Activated naive CD8-positive, alpha-beta T cell treated with anti-CD3 and anti-CD28 coated beads, Interleukin-2, amount 50 U/mL, for 16 hours (primary cell): ENCODE results near the gene ARL15.

Experiments used
- DNase-seq: peaks from one replicate; pipeline ENCODE4 v3.0.0-alpha.2; 2020; ENCODE audit warnings: low read depth, low spot score

Gene ARL15

GRCh38 chr5:54288568-54289217 lies 21.7 kb downstream of the ARL15 start:
- DNase-seq = no peak

DNA sequence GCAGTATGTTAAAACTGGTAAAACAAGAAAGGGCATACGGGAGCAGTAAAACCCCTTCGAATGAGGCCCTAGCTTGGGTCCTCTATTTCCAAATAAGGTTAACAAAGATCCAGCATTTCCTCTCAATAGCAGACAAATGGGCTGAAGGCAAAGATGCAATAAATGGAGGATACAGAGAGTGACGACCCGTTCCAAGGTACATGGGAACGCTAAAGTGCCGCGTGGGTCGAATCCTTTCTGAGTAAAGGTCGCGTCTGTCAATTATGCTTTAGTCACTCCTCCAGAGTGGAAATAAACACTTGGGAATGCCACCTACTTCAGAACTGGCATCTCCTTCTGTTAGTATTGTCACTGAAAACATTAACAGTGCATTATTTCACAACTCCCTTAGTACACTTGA lies 24.7 kb downstream of the ARL15 start:
- no peak for DNase-seq

- DNase-seq = no peak
Observed at GRCh38 chr5:54284586-54284985, 25.8 kb downstream of the ARL15 start.

DNA sequence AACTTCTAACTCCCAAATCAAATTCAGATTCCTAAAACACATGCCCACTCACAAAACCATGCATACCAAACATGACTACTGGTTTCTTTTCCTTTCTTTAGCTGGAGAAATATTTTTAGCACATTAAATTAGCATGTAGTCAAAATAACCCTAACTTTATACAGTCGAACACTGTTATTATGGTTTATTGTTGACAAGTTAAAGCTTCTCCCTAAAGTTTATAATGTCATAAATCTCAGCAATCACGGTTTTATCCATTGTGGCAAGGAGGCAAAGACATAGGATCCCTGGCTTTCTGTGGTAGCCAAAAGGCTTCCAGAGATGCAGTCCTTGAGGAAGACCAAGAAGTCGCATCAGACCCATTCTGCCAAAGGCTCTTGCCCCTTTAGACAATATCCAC lies 27.5 kb downstream of the ARL15 start:
- DNase-seq = no peak

DNA sequence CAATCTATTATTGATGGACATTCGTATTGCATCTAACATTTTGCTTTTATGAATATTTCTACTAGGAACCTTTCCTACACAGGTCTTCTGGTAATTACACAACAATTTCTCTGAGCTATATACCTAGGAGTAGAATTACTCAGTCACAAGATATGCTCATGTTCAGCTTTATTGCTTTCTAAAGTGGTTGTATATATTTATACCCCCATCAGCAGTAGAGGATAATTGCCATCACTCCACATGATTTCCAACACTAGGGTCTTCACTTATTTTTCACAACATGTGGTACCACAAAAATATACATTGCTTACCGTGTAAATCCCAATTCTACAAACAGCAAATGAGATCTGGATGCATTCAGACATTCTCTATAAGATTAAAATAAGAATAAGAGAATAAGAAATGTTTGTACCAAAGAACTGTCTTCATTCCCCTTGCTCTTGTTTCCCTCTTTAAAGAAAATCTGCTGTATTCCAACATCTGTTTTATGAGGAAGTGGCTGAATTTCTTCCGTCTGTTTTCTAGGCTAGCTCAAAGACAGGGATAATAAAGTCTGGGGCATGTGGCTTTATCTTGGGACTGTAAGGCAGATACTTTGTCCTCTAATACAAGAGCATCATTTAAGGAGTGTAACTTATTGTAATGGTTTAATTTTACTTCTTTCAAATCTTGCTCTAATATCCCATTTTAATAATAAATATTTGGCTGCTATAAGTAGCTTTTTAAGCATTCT lies 28.2 kb downstream of the ARL15 start:
- DNase-seq = no peak

DNA sequence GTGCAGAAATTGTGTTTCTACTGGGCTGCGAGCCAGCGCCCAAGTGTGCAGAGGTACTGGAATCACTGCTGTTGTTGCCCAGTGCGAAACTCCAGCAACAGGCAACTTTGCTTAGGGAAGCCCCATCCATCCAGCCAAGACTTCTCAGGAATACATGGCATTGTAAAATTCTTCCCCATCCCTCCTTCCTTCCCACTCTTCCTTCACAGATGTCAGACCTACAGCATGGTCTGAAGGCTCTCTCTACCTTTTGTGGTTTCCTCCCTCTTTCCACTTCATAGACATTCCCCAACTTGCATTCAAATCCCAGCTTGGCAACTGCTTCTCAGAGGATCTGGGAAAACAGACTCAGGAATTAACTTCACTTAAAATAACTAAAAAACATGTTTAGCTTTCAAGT lies 30.4 kb downstream of the ARL15 start:
- no peak for DNase-seq

- DNase-seq = no peak
Observed at GRCh38 chr5:54278979-54279717, 31.2 kb downstream of the ARL15 start.

- no peak for DNase-seq
Observed at GRCh38 chr5:54278036-54278830, 32.1 kb downstream of the ARL15 start.

DNA sequence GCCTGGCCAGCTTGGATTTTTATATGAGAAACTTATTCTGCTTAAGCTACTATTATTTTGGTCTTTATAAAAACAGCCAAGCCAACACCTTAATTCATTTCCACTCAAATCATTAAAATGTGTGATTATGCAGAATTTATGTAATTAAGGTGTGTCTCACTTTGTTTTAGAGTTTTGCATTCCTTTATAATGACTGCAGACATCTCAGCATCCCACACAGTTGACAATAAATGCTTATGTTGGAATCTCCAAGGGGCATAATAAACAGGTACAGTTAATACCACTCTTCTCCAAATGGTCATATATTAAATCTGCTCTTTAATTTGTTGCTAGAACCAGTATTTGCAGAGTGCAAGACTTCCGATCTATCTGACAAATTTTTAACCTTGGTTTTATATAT lies 34.3 kb downstream of the ARL15 start:
- DNase-seq = no peak

DNA sequence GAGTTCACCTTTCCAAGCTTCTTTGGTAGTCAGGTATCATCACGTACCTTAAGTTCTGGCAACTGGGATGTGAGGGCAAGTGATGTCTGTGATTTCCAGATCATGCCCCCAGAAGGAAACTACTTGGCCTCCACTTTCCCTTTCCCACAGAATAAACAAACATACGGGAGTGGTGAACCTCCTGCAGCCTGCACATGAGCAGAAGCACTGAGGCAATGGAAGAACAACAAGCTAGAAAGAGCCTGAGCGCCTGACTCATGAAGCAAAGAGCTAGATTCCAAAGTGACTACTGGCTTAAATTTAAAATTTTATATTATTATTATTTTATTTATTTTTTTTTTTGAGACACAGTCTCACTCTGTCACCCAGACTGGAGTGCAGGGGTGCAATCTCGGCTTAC lies 35.0 kb downstream of the ARL15 start:
- DNase-seq = no peak

DNA sequence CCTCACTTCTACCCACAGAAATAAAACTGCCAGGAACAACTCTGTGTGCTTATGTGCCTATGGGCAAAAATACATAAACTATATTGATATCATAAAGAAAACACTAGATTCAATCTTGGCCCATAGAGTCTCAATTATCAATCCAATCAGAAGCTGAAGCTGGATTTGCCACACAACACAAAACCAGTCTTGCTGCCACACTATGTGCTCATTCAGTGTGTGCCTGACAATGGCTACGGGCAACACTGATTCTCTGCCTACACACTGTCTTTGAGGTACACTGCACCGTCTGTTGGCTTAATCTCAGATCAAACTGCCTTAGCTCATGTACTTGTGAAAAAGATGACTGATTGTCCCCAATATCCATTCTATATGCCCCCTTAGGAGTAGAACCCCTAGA lies 35.4 kb downstream of the ARL15 start:
- no peak for DNase-seq

- DNase-seq = no peak
Observed at GRCh38 chr5:54273715-54274114, 36.7 kb downstream of the ARL15 start.

DNA sequence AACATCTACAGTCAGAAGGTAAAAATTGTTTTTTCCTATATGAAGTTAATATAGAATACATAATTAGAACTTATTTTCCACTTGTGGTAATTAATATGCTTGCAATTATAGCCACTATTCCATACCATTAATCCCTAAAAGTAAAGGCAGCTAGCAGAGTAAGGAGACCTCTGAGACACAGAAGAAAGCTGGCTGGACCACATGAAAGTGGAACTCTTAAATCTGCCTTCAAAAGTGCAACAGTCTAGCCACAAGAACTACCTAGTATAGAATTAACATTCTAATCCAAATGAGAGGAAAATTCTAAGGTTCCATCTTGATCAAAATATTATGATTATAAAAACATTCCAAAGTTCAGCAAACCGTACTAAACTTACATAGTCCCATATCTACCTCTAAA lies 37.6 kb downstream of the ARL15 start:
- DNase-seq = no peak

DNA sequence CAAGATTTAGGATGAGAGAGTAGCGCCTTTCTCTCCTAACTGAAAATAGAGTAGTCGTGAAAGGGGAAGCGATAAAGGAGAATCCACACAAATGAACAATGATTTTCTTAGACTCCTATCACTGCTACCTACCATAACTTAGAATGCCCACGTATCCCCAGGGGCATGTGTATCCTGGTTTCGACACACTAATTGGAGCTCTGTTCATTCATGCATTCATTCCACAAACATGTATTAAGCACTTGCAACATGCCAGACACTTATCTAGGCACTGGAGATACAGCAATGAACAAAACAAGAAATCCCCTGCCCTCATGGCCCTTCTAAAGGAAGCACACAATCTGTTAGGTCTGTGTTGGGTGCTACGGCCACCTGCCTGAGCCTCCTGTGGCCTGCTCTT lies 40.0 kb downstream of the ARL15 start:
- DNase-seq = no peak

DNA sequence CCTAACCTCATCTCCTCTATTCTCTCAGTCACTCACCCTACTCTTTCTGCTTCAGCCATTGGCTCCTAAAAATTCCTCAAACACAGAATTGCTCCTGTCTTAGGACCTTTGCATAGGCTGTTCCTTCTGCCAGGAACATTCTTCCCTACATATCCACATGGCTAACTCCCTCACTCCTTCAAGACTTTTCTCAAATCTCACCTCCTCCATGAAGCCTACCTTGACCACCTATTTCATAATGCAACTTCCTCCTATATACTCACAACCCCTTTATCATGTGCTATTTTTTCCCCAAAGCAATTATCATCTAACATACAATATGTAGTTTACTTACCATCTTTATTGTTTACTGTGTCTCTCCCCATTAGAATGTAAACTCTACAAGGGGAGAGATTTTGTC lies 45.8 kb downstream of the ARL15 start:
- DNase-seq = no peak

GRCh38 chr5:54263447-54263846 lies 46.9 kb downstream of the ARL15 start:
- DNase-seq = no peak

DNA sequence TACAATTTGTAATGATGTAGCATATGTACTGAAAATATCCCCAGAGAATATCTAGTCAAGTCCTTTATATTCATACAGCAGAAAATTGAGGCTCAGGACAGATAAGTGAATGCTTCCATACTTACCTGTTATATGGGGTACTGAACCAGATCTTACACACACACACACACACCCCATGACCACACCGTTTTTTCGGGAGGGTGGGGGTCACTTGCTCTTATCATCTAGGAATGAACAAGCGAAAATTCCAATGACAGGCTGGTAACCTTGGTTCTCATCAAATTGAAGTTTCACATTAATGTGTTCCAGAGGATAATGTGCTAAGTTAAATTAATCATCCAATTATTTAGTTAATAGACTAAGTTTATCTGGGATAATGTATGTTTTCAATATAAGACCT lies 48.8 kb downstream of the ARL15 start:
- no peak for DNase-seq

DNA sequence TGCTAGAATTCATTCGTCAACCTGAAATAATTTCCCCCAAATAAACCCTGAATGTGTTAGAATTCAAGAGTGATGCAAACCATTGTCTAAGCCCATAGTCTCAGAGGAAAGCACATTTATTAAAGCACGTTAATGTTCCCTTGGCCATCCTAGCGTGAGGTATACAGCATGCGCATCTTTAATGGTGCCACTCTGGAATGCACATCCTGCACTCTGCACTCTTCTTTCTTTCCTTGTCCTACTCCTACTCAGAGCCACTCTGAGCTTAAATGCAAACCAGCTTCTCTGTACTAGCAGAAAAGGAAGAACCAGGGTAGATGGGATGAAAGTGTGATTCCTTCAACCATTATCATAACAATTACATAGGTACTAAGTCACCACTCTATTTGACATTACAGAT lies 50.4 kb downstream of the ARL15 start:
- no peak for DNase-seq

DNA sequence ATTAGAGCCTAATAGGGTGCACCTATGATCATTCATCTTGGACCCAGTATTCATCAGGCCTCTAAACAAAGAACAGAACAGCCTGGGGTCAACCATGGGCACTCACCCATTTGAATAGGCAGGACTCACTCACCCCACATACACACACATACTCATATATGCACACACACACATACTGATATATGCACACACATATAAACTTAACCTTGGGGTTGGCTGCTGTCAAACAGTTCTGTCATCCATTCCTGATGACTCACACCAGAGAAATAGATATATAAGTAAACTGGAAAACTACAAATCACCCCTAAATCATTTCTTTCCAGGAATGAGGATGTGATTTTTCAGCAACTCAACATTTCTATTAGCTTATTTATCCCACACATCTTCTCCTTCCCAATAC lies 51.3 kb downstream of the ARL15 start:
- DNase-seq = no peak

GRCh38 chr5:54257366-54258118 lies 52.8 kb downstream of the ARL15 start:
- no peak for DNase-seq

DNA sequence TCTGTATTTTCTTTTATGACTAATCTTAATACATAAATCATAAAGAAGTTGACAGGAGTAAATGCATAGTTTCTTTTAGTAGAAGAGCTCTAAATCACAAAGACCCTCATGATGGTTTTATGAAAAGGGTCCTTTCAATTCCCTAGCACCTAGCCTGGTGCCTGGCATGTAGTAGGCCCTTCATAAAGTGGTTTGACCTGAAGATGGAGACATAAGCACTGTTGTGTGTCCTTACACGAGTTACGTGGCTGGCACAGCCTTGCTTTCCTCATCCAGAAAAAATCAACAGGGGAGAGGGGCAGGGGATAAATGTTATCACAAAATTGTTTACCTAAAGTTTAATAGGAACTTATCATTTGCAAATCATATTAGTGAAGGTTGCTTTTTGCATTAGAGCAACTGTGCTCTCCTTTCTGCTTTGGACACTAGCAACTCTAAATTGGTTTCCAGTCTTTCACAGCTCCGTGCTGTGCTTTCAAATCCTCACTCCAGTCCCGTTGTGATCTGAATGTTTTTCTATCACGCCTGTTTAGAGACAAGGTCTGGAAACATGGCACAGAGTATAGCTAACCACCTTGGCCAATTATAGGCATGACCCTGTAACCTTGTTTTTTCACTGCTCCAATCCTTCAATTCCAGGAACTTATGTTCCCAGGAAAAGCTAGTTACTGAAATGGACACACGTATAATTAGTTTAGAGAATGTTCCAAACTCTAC lies 55.7 kb downstream of the ARL15 start:
- no peak for DNase-seq
